Stimulated activated naive CD8-positive, alpha-beta T cell treated with anti-CD3 and anti-CD28 coated beads, Interleukin-15, Interleukin-2, amounts not matched to agents 100 ng/mL and 50 ng/mL, for 24 hours (primary cell): ENCODE results near the gene ITSN1.

Experiments
- H3K27ac Mint-ChIP-seq: one replicate; pipeline ENCODE4 v1.8.0; 2021; ENCODE audit warnings: mild to moderate bottlenecking, mixed read lengths
- H3K27me3 Mint-ChIP-seq: one replicate; pipeline ENCODE4 v1.8.0; 2021; ENCODE audit warnings: mixed read lengths
- H3K36me3 Mint-ChIP-seq: one replicate; pipeline ENCODE4 v1.8.0; 2021; ENCODE audit warnings: low read depth, mixed read lengths
- H3K4me1 Mint-ChIP-seq: one replicate; pipeline ENCODE4 v1.8.0; 2021; ENCODE audit warnings: low read depth, mixed read lengths
- H3K4me3 Mint-ChIP-seq: one replicate; pipeline ENCODE4 v1.8.0; 2021; ENCODE audit warnings: mild to moderate bottlenecking, mixed read lengths
- H3K9me3 Mint-ChIP-seq: one replicate; pipeline ENCODE4 v1.8.0; 2021; ENCODE audit warnings: mixed read lengths

The ITSN1 gene

DNA sequence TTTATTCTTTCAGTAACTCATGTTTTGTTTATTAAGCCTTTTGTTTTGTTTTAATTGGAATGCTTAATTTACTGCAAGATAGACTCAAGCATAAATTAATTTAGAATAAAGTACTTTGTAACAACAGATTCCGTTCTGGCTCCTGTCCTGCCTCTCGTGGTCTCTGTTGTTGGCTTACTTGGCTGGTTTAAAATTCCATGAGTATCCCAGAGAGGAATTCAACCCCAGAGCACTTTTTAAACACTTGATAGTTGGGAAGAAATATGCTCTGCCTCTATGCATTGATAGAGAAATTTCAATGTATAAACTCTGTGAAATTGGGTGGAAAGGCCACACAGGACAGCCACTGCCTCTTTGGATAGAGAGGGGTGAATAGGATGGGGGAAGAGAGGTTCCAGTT, 183.6 kb downstream of the ITSN1 start:
- Mint-ChIP-seq H3K27me3 (no peaks in the 10 kb centered on the region), H3K9me3 (peaks cover 4% of the 10 kb centered on the region), H3K27ac (no peak overlapping the region), H3K36me3 (peaks cover 7% of the 10 kb centered on the region), H3K4me3 (no peak overlapping the region), H3K4me1 (no peaks in the 10 kb centered on the region)

DNA sequence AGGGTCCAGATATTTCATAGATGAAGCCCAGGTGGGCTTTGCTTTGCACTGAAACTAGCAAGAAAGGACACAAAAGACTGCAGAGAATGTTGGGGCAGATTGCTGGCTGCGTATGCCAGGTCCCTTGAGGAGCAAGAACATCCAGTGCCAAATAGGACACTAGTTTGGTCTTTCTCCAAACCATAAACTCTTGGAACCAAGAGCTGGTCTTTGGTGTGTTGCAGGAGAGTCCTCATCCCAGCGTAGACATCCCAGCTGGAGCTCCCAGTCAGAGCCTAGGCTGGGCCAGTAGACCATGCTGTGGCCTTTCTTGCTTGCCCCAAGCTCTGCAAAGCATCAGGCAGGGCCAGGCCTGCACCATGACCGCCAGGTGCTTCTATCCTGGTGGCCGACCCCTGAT, 185.8 kb downstream of the ITSN1 start:
- Mint-ChIP-seq H3K4me3 (no peak overlapping the region), H3K27ac (no peak overlapping the region), H3K4me1 (no peaks in the 10 kb centered on the region), H3K36me3 (peaks cover 7% of the 10 kb centered on the region), H3K27me3 (no peaks in the 10 kb centered on the region), H3K9me3 (peaks cover 4% of the 10 kb centered on the region)

DNA sequence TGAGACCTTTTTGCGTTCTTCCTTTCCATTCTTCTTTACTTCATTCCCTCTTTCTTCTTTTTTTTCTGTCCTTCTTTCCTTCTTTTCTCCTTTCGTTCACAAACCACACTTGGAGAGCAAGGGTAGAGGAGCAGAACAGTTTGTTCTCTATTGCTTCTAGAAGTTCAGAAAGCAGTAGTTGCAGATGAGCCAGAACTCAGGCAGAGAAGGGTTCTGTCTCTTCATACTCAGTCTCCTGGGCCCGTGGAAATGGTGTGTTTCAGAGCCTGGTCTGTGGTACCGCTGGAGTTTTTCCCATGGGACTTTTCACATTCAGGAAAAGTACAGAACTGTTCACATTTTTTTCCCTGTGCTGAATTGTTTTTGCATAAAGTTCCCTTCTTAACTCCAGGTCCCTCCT, 186.3 kb downstream of the ITSN1 start:
- Mint-ChIP-seq H3K9me3 (peaks cover 4% of the 10 kb centered on the region), H3K27ac (no peak overlapping the region), H3K36me3 (peaks cover 7% of the 10 kb centered on the region), H3K27me3 (no peaks in the 10 kb centered on the region), H3K4me1 (no peaks in the 10 kb centered on the region), H3K4me3 (no peak overlapping the region)

DNA sequence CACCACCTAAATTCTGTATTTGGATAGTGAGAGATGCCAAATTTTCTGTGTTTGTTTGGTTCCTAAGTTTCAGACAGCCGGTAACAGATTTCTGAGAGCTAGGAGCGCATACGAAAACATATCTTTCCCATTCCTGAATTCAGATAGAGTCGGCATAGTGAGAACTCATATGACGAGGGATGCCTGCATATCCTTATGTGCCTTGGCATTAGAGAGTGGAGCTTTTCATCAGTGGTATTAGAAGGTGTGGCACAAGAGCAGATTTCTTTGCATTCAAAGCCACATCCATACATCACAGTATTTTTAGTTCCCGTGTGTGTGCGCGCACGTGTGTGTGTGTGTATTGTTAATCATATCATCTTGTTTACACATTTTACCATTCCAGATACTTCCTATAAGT, 187.5 kb downstream of the ITSN1 start:
- H3K4me1 Mint-ChIP-seq, result no peaks in the 10 kb centered on the region
- no peak overlapping the region for H3K27ac Mint-ChIP-seq
- peaks cover 4% of the 10 kb centered on the region for H3K9me3 Mint-ChIP-seq
- peaks cover 7% of the 10 kb centered on the region for H3K36me3 Mint-ChIP-seq
- no peak overlapping the region for H3K4me3 Mint-ChIP-seq
- H3K27me3 Mint-ChIP-seq, result no peaks in the 10 kb centered on the region

DNA sequence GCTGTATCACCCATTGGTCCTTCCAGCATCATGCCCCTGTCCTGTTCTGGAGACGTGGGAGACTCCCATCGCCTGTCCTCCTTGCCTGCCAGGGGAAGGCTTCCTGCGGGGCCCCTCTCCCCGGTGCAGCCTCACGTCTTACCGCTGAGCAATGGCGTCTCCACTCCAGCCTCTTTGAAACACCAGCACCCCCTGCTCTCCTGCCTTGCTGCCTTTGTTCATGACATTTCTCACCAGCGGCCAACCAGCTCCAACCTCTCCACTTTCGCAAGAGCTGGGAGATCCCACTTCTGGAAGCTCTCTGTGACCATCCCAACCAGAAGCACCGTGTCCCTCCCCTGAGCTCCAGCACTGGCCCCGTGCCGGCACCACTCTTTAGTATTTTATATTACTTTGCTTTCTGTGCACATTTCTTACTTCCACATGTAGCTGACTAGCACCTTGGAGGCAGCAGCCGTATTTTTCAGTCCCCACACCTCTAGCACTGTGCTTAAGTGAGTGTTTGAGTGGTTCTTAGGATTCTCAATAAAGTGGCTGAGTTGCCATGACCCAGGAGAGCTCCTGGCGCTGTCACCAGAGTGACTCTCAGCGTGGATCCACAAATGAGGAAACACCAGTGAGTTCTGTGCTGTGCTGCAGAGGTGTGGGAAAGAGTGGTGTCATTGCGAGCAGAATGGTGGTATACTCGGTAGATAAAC, 189.8 kb downstream of the ITSN1 start:
- Mint-ChIP-seq H3K9me3 (peaks cover 4% of the 10 kb centered on the region), H3K4me3 (no peak overlapping the region), H3K27ac (no peak overlapping the region), H3K36me3 (peaks cover 7% of the 10 kb centered on the region), H3K27me3 (no peaks in the 10 kb centered on the region), H3K4me1 (no peaks in the 10 kb centered on the region)

DNA sequence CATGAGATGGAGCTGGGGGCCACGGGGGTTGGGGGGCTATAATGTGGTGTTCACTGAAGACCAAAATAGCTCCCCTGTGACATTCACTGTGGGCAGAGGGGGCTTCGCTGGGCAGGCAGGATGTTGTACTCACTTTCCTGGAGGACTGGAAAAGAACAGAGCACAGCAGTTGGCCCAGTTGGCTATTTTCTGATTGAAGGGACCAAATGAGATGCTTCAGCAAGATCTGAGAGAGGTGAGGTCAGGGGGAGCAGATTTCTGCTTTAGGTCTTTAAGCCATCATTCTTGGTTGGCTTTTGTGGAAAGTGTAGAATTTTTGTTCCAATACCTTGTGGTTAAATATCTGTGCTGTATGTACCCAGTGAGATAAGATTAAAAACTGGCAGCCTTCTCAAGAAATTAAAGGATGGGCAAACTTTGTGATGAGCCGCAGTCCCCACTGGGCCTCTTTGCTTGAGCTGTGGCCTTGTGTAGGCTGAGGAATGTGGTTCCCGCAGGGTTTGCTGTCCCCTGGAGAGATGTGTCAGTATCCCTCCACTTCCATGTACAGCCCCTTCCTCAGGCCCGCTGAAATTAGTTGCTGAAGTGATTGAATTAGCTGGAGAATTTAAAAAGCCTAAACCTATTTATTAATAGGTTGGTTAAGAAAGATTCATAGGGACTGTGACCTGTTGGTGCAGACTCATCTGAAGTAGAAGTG, 192.7 kb downstream of the ITSN1 start:
- no peak overlapping the region for H3K4me3 Mint-ChIP-seq
- peaks cover 3% of the 10 kb centered on the region for H3K36me3 Mint-ChIP-seq
- H3K4me1 Mint-ChIP-seq, result no peaks in the 10 kb centered on the region

DNA sequence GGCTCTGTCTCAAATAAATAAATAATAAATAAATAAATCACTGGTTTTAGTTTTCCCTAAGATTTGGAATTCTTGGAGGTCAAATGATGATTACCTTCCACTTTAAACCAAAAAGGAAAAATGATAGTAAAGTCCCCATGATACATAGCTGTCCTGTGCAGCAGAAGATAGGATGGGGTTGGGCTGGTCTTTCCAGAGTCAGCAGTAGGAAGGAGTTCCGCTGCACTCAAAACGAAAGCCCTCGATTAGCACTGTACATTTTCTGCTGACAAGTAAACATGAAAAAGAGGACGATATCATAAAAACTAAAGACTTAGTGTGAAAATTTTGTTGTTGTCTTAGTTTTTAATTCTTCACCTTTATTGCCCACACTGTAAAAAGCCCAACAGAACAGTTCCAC, 193.6 kb downstream of the ITSN1 start:
- no peak overlapping the region for H3K27ac Mint-ChIP-seq
- H3K4me1 Mint-ChIP-seq, result no peaks in the 10 kb centered on the region
- no peaks in the 10 kb centered on the region for H3K36me3 Mint-ChIP-seq
- H3K27me3 Mint-ChIP-seq, result no peaks in the 10 kb centered on the region
- no peaks in the 10 kb centered on the region for H3K9me3 Mint-ChIP-seq
- no peak overlapping the region for H3K4me3 Mint-ChIP-seq

More for the DNA sequence above, 192.7 kb downstream of the ITSN1 start:
- Mint-ChIP-seq H3K27ac (no peak overlapping the region), H3K27me3 (no peaks in the 10 kb centered on the region), H3K9me3 (peaks cover 2% of the 10 kb centered on the region)

DNA sequence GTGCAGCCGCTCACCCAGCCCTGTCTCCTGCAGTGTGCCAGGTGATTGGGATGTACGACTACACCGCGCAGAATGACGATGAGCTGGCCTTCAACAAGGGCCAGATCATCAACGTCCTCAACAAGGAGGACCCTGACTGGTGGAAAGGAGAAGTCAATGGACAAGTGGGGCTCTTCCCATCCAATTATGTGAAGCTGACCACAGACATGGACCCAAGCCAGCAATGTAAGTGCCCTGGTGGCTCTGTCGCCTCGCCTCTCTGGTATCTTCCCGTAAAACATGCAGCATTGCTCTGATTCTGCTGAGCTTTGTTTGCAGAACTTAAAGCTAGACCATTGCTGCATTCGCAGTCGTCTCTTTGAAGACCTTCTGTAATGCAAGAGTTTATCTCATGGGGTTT, 194.1 kb downstream of the ITSN1 start:
- Mint-ChIP-seq H3K9me3 (no peaks in the 10 kb centered on the region), H3K4me3 (no peak overlapping the region), H3K4me1 (no peaks in the 10 kb centered on the region), H3K27ac (no peak overlapping the region), H3K36me3 (no peaks in the 10 kb centered on the region), H3K27me3 (no peaks in the 10 kb centered on the region)

DNA sequence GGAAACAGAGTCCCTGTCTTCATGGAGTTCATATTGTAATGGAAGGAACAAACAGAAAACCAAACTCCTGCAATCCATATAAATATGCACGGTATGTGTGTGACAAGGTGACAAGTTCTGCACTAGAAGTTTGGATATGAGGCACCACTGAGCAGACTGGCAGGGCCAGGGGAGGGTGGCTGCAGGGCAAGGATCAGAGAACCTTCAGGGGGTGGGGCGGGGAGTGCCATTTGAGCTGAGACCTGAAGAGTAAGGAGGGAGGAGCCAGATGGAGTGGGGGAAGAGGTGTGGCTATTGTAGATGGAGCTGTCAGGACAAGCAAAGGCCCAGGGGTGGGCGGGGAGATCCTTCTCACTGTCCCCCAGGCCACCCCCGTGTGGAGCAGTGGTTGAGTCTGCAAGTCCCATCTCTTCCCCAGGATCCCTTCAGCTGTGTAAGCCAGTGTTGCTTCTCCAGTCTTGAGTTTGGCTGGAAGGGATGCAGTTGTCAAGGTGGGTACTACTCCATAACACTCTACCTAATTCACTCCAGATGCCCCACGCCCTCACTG, 196.9 kb downstream of the ITSN1 start:
- Mint-ChIP-seq H3K4me1 (no peaks in the 10 kb centered on the region), H3K4me3 (no peak overlapping the region), H3K36me3 (no peaks in the 10 kb centered on the region), H3K27me3 (no peaks in the 10 kb centered on the region), H3K27ac (no peak overlapping the region), H3K9me3 (no peaks in the 10 kb centered on the region)

DNA sequence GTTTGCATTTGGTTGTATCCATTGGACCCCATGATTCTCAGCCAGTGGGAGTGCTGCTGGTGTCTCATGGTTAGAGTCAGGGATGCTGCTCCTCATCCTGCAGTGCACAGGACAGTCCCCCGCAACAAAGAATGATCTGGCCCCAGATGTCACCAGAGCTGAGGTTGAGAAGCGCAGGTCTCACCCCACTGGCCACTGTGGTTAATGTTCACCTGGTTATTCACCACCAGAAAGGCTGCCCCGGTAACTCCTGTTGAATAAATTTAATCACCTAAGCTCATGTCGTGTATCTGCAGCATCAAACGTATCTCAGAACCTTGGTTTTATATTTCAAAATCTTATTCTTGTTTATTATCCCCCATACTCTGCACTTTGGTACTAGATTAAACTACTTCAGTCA, 197.5 kb downstream of the ITSN1 start:
- H3K9me3 Mint-ChIP-seq, result no peaks in the 10 kb centered on the region
- H3K27ac Mint-ChIP-seq, result no peak overlapping the region
- no peaks in the 10 kb centered on the region for H3K27me3 Mint-ChIP-seq
- no peak overlapping the region for H3K4me3 Mint-ChIP-seq
- H3K4me1 Mint-ChIP-seq, result no peaks in the 10 kb centered on the region
- no peaks in the 10 kb centered on the region for H3K36me3 Mint-ChIP-seq

DNA sequence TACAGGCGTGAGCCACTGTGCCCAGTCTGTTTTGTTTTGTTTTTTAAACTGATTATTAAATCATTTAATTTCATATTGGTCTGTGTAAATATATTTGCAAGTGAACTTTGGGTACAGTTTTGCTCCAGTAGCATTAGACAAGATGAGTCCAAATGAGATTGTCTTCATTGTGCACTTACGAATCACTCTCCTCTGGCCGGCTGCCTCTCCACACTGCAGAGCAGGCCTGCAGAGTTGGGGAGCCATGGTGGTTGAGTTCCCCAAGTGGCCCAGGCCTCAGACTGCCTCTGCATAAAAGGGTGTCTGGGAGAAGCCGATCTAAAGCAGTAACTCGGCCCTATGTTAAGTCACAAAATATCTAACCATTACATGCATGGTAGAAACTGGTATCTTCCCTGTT, 198.5 kb downstream of the ITSN1 start:
- Mint-ChIP-seq H3K27me3 (no peaks in the 10 kb centered on the region), H3K4me1 (no peaks in the 10 kb centered on the region), H3K9me3 (peaks cover 4% of the 10 kb centered on the region), H3K27ac (no peak overlapping the region), H3K36me3 (no peaks in the 10 kb centered on the region), H3K4me3 (no peak overlapping the region)

DNA sequence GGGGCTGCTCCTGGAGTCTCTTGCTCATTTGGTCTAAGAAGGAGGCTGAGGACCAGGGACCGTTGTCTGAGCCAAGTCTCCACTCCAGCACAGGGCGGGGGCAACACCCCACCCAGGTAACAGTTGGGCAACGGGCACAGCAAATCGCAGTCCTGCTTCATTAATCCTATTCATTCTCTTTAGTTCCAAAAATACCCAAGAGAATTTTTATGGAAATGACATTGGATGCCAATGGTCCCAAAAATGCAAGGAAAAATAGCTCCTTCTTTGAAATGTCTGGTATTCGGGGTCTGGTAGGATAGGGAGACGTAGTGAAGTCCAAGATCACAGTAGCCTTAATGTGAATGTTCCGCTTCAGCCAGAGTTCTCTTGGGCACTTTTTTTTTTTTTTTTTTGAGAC, 199.3 kb downstream of the ITSN1 start:
- Mint-ChIP-seq H3K9me3 (peaks cover 10% of the 10 kb centered on the region), H3K27me3 (no peaks in the 10 kb centered on the region), H3K36me3 (no peaks in the 10 kb centered on the region), H3K4me1 (no peaks in the 10 kb centered on the region), H3K4me3 (no peak overlapping the region), H3K27ac (no peak overlapping the region)

DNA sequence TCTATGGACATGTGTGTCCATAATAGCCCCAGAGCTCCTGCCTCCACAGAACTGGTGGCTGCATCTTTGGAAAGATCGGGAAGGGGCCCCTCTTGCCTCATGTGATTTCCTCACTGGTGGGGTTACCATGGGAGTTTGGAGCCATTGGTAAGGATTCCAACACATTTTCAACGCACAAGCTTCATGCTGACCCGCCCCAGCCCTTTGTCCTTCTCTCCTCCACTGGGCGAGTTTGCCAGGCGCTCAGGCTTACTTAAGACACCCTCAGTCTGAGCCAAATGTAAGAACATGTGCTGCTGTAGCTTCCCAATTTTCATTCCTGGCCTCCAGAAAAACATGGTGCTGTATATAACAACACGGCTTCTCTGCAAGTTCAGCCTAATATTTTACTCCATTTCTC, 200.9 kb downstream of the ITSN1 start:
- no peaks in the 10 kb centered on the region for H3K36me3 Mint-ChIP-seq
- H3K9me3 Mint-ChIP-seq, result peaks cover 10% of the 10 kb centered on the region
- H3K4me3 Mint-ChIP-seq, result no peak overlapping the region
- no peaks in the 10 kb centered on the region for H3K27me3 Mint-ChIP-seq
- H3K4me1 Mint-ChIP-seq, result no peaks in the 10 kb centered on the region
- no peak overlapping the region for H3K27ac Mint-ChIP-seq

DNA sequence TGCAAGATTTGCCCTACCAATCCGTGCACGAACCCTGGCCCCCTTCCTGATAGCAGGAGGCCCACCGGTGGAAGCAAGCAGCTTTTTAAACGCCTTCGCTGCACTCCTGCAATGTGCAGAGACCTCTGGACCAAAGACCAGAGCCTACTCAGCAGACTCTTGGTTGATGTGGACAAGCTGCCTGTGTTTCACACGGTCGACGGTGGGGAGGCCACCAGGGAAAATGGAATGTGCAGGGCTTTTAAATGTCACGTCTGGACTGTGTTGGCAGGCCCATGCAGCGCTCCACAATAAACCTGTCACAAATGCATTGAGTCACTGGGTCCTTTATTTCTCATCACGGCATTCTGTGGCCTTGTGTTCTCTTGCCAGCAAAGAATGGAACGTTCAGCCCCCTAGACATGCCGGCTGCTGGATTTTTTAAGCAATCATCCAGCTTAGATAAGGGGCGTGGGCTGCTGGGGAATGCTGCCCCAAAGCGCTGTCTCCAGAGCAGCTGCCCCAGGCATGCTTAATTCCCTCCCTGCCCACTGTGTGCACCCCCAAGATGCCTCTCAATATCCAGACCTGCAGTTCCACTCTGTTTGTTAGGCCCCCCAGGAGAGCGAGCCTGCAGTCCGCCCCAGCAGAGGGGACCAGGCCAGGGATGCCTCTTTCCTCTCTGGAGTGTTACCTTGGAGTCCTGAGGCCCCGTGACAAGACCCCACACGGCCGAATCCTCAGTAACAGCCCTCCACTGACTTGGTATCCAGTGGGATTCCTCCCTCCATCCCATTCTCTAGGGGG, 202.0 kb downstream of the ITSN1 start:
- H3K27me3 Mint-ChIP-seq, result no peaks in the 10 kb centered on the region
- no peak overlapping the region for H3K4me3 Mint-ChIP-seq
- no peak overlapping the region for H3K27ac Mint-ChIP-seq
- no peaks in the 10 kb centered on the region for H3K4me1 Mint-ChIP-seq
- peaks cover 10% of the 10 kb centered on the region for H3K9me3 Mint-ChIP-seq
- no peaks in the 10 kb centered on the region for H3K36me3 Mint-ChIP-seq

DNA sequence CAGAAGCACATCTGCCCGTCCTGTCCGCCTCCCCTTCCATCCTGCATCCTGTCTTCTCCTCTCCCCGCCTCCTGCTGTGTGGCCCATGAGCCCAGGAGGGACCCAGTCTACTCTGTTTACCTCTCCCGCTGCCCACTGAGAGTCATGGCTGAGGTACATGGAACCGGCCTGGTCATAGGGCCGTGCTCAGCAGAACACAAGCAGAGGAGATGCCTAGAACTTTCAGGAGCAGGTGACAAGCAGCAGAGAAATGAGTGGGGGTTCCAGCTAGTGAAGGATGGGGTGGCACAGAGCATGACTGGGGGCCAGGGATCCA, 202.5 kb downstream of the ITSN1 start:
- H3K9me3 Mint-ChIP-seq, result peaks cover 10% of the 10 kb centered on the region
- H3K4me3 Mint-ChIP-seq, result no peak overlapping the region
- no peaks in the 10 kb centered on the region for H3K36me3 Mint-ChIP-seq
- no peaks in the 10 kb centered on the region for H3K4me1 Mint-ChIP-seq
- H3K27ac Mint-ChIP-seq, result no peak overlapping the region
- H3K27me3 Mint-ChIP-seq, result no peaks in the 10 kb centered on the region
